CMK (cell line): Measurements from ENCODE around the gene OR1L8.
A peak's percentile ranks its signal among the peaks of the same experiment; 100 is the strongest.
"Not testable (repeated sequence)": the region's sequence is repeated elsewhere in the genome, so short reads cannot be mapped to it uniquely, and the experiment has no call there.

ENCODE experiments used
- DNase-seq: peaks from one replicate; pipeline ENCODE4 v3.0.0-alpha.2; 2010; ENCODE audit warnings: low read depth

OR1L8 gene

GRCh38 chr9:122583284-122583683 lies at the start of gene OR1L8:
Gene OR1L8, minus strand, starts transcription at chr9:122583384. Its CDS starts 14,907 bp downstream, at chr9:122568477.
- DNase-seq: not testable (repeated sequence)

GRCh38 chr9:122619996-122620395 lies 36.8 kb upstream of the OR1L8 start:
- DNase-seq: no peak

- DNase-seq: no peak
These were observed 31.2 kb upstream of the OR1L8 start, which contains the start of gene OR1Q1 for GRCh38 chr9:122614362-122614761. Gene OR1Q1, plus strand, starts transcription at chr9:122614738. Its CDS starts 0 bp downstream, at chr9:122614738.

- no peak for DNase-seq
These were observed 26.6 kb upstream of the OR1L8 start for GRCh38 chr9:122609804-122610203.

- DNase-seq: no peak
These were observed 23.4 kb upstream of the OR1L8 start for GRCh38 chr9:122606587-122606986.

GRCh38 chr9:122605691-122606090 lies 22.5 kb upstream of the OR1L8 start:
- no peak for DNase-seq

- DNase-seq: no peak
These were observed 2.8 kb downstream of the OR1L8 start for GRCh38 chr9:122580360-122580759.

GRCh38 chr9:122579874-122580273 lies 3.3 kb downstream of the OR1L8 start:
- DNase-seq: peak; percentile 37

- no peak for DNase-seq
These were observed 10.7 kb downstream of the OR1L8 start for GRCh38 chr9:122572456-122572855.

GRCh38 chr9:122567901-122568300 lies 15.3 kb downstream of the OR1L8 start:
- DNase-seq: no peak

GRCh38 chr9:122562134-122562760 lies 20.9 kb downstream of the OR1L8 start:
- no peak for DNase-seq

GRCh38 chr9:122561446-122561845 lies 21.7 kb downstream of the OR1L8 start:
- no peak for DNase-seq

- no peak for DNase-seq
These were observed 30.4 kb downstream of the OR1L8 start, which contains the start of gene OR1N2 for GRCh38 chr9:122552812-122553211. Gene OR1N2, plus strand, starts transcription at chr9:122553112. Its CDS starts 100 bp downstream, at chr9:122553212.

- DNase-seq: no peak
These were observed 31.8 kb downstream of the OR1L8 start for GRCh38 chr9:122551371-122551770.

- DNase-seq: no peak
These were observed 37.0 kb downstream of the OR1L8 start for GRCh38 chr9:122546196-122546595.

GRCh38 chr9:122538757-122539156 lies 44.4 kb downstream of the OR1L8 start:
- DNase-seq: no peak

- DNase-seq: not testable (repeated sequence)
These were observed 46.1 kb downstream of the OR1L8 start for GRCh38 chr9:122537066-122537465.

GRCh38 chr9:122536134-122536533 lies 47.0 kb downstream of the OR1L8 start:
- no peak for DNase-seq

GRCh38 chr9:122531157-122531556 lies 52.0 kb downstream of the OR1L8 start:
- not testable (repeated sequence) for DNase-seq

GRCh38 chr9:122527193-122527592 lies 56.0 kb downstream of the OR1L8 start, which contains the start of gene OR1N1:
Gene OR1N1, minus strand, starts transcription at chr9:122527293. Its CDS starts 0 bp downstream, at chr9:122527293.
- no peak for DNase-seq

- no peak for DNase-seq
These were observed 56.6 kb downstream of the OR1L8 start for GRCh38 chr9:122526602-122527001.

GRCh38 chr9:122519376-122519775 lies 63.8 kb downstream of the OR1L8 start:
- no peak for DNase-seq

- no peak for DNase-seq
These were observed 64.3 kb downstream of the OR1L8 start, which contains the start of gene OR1J4 for GRCh38 chr9:122518841-122519240. Gene OR1J4, plus strand, starts transcription at chr9:122519141. Its CDS starts 0 bp downstream, at chr9:122519141.

GRCh38 chr9:122518226-122518625 lies 65.0 kb downstream of the OR1L8 start:
- no peak for DNase-seq
